ENCODE results near the gene DNAJC10.
A peak's percentile ranks its signal among the peaks of the same experiment; 100 is the strongest.
"Not testable (repeated sequence)": the region's sequence is repeated elsewhere in the genome, so short reads cannot be mapped to it uniquely, and the experiment has no call there.

The DNAJC10 gene

DNA sequence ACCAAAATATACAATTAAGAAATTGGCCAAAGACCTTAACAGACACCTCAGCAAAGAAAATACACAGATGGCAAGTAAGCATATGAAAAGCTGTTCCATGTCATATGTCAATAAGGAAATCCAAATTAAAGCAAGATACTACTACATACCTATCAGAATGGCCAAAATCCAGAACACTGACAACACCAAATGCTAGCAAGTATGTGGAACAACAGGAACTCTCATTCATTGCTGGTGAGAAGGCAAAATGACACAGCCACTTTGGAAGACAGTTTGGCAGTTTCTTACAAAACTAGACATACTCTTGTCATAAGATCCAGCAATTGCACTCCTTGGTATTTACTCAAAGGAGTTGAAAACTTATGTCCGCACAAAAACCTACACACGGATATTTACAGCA, 20.3 kb upstream of the DNAJC10 start:
- H3K4me3 ChIP-seq (ENCODE audit: low read depth, low read length) = no peak overlapping the region
- no peaks in the 10 kb centered on the region for H3K4me1 ChIP-seq (ENCODE audit: control insufficient read depth, insufficient read depth, low read length)
- no peaks in the 10 kb centered on the region for H3K9me3 ChIP-seq (ENCODE audit: control insufficient read depth, insufficient read depth, low read length)
- H3K36me3 ChIP-seq (ENCODE audit: control insufficient read depth, insufficient read depth, low read length) = no peaks in the 10 kb centered on the region
- no peak overlapping the region for H3K27ac ChIP-seq (ENCODE audit: low read depth, low read length)
- H3K9ac ChIP-seq (ENCODE audit: low read depth, low read length) = no peak overlapping the region
- no peaks in the 10 kb centered on the region for H3K27me3 ChIP-seq (ENCODE audit: control insufficient read depth, insufficient read depth, low read length)

- H3K9ac ChIP-seq (ENCODE audit: low read depth, low read length) = no peak overlapping the region
- no peaks in the 10 kb centered on the region for H3K9me3 ChIP-seq (ENCODE audit: control insufficient read depth, insufficient read depth, low read length)
- H3K4me1 ChIP-seq (ENCODE audit: control insufficient read depth, insufficient read depth, low read length) = no peaks in the 10 kb centered on the region
- no peak overlapping the region for H3K27ac ChIP-seq (ENCODE audit: low read depth, low read length)
- no peak overlapping the region for H3K4me3 ChIP-seq (ENCODE audit: low read depth, low read length)
- H3K36me3 ChIP-seq (ENCODE audit: control insufficient read depth, insufficient read depth, low read length) = no peaks in the 10 kb centered on the region
- H3K27me3 ChIP-seq (ENCODE audit: control insufficient read depth, insufficient read depth, low read length) = no peaks in the 10 kb centered on the region
These were observed 17.4 kb upstream of the DNAJC10 start for GRCh38 chr2:182698671-182699070.

- no peaks in the 10 kb centered on the region for H3K4me1 ChIP-seq (ENCODE audit: control insufficient read depth, insufficient read depth, low read length)
- H3K27me3 ChIP-seq (ENCODE audit: control insufficient read depth, insufficient read depth, low read length) = no peaks in the 10 kb centered on the region
- H3K4me3 ChIP-seq (ENCODE audit: low read depth, low read length) = no peak overlapping the region
- H3K9me3 ChIP-seq (ENCODE audit: control insufficient read depth, insufficient read depth, low read length) = no peaks in the 10 kb centered on the region
- no peak overlapping the region for H3K27ac ChIP-seq (ENCODE audit: low read depth, low read length)
- no peak overlapping the region for H3K9ac ChIP-seq (ENCODE audit: low read depth, low read length)
- H3K36me3 ChIP-seq (ENCODE audit: control insufficient read depth, insufficient read depth, low read length) = no peaks in the 10 kb centered on the region
These were observed 10.3 kb upstream of the DNAJC10 start for GRCh38 chr2:182705761-182706160.

GRCh38 chr2:182706751-182707150, 9.3 kb upstream of the DNAJC10 start:
- H3K9me3 ChIP-seq (ENCODE audit: control insufficient read depth, insufficient read depth, low read length) = no peaks in the 10 kb centered on the region
- no peaks in the 10 kb centered on the region for H3K36me3 ChIP-seq (ENCODE audit: control insufficient read depth, insufficient read depth, low read length)
- no peak overlapping the region for H3K4me3 ChIP-seq (ENCODE audit: low read depth, low read length)
- no peak overlapping the region for H3K9ac ChIP-seq (ENCODE audit: low read depth, low read length)
- no peaks in the 10 kb centered on the region for H3K27me3 ChIP-seq (ENCODE audit: control insufficient read depth, insufficient read depth, low read length)
- no peak overlapping the region for H3K27ac ChIP-seq (ENCODE audit: low read depth, low read length)
- no peaks in the 10 kb centered on the region for H3K4me1 ChIP-seq (ENCODE audit: control insufficient read depth, insufficient read depth, low read length)

DNA sequence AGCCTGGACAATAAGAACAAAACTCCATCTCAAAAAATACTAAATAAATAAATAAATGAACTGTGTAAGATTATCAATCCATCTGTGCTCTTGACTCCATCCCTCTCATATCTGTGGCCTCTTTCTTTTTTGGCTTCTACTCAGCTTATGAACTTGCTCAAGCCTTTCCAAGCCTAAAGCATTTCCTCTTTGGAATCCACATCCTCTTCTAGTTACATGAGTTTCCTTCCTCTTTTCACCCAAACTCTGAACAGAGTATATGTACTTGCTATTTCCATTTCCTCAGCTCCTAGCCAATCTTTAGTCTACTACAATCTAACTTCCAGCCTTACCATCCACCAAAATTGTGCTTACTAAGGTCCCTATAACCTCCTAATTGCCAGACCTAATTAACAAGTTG, 2.5 kb upstream of the DNAJC10 start:
- Histone ChIP-seq H3K27me3 (ENCODE audit: control insufficient read depth, insufficient read depth, low read length) (no peaks in the 10 kb centered on the region), H3K36me3 (ENCODE audit: control insufficient read depth, insufficient read depth, low read length) (peaks cover 12% of the 10 kb centered on the region), H3K4me3 (ENCODE audit: low read depth, low read length) (no peak overlapping the region), H3K4me1 (ENCODE audit: control insufficient read depth, insufficient read depth, low read length) (peaks cover 12% of the 10 kb centered on the region), H3K9ac (ENCODE audit: low read depth, low read length) (no peak overlapping the region), H3K9me3 (ENCODE audit: control insufficient read depth, insufficient read depth, low read length) (no peaks in the 10 kb centered on the region), H3K27ac (ENCODE audit: low read depth, low read length) (no peak overlapping the region)

GRCh38 chr2:182715121-182715891, 751 bp upstream of the DNAJC10 start:
- no peaks in the 10 kb centered on the region for H3K9me3 ChIP-seq (ENCODE audit: control insufficient read depth, insufficient read depth, low read length)
- H3K27me3 ChIP-seq (ENCODE audit: control insufficient read depth, insufficient read depth, low read length) = no peaks in the 10 kb centered on the region
- peak overlapping the region; percentile 88 for H3K9ac ChIP-seq (ENCODE audit: low read depth, low read length)
- peak overlapping the region; percentile 93 for H3K4me3 ChIP-seq (ENCODE audit: low read depth, low read length)
- peak overlapping the region; percentile 89 for H3K27ac ChIP-seq (ENCODE audit: low read depth, low read length)
- H3K4me1 ChIP-seq (ENCODE audit: control insufficient read depth, insufficient read depth, low read length) = peaks cover 12% of the 10 kb centered on the region
- peaks cover 29% of the 10 kb centered on the region for H3K36me3 ChIP-seq (ENCODE audit: control insufficient read depth, insufficient read depth, low read length)

DNA sequence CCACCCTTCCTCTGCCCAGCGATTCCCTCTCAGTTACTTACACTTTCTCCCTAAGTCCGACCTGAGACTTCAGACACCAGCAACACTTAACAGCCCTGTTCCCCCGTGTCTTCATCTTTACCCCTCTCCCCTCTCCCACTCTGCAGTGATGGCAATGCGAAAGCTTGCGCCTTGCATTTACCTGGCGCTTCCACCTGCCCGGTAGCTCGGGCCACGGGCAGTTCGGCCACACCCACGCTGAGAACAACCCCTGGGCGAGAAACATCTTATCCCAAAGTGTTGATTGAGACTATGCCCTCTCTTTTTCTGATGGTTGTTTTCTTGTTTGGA, 558 bp downstream of the DNAJC10 start:
- H3K9ac ChIP-seq (ENCODE audit: low read depth, low read length) = peak overlapping the region; percentile 88
- H3K9me3 ChIP-seq (ENCODE audit: control insufficient read depth, insufficient read depth, low read length) = no peaks in the 10 kb centered on the region
- peak overlapping the region; percentile 89 for H3K27ac ChIP-seq (ENCODE audit: low read depth, low read length)
- H3K36me3 ChIP-seq (ENCODE audit: control insufficient read depth, insufficient read depth, low read length) = peaks cover 42% of the 10 kb centered on the region
- H3K4me1 ChIP-seq (ENCODE audit: control insufficient read depth, insufficient read depth, low read length) = peaks cover 12% of the 10 kb centered on the region
- H3K27me3 ChIP-seq (ENCODE audit: control insufficient read depth, insufficient read depth, low read length) = no peaks in the 10 kb centered on the region
- H3K4me3 ChIP-seq (ENCODE audit: low read depth, low read length) = peak overlapping the region; percentile 93

- Histone ChIP-seq H3K4me1 (ENCODE audit: control insufficient read depth, insufficient read depth, low read length) (peaks cover 12% of the 10 kb centered on the region), H3K9me3 (ENCODE audit: control insufficient read depth, insufficient read depth, low read length) (no peaks in the 10 kb centered on the region), H3K27ac (ENCODE audit: low read depth, low read length) (no peak overlapping the region), H3K4me3 (ENCODE audit: low read depth, low read length) (peak overlapping the region; percentile 93), H3K27me3 (ENCODE audit: control insufficient read depth, insufficient read depth, low read length) (no peaks in the 10 kb centered on the region), H3K36me3 (ENCODE audit: control insufficient read depth, insufficient read depth, low read length) (peaks cover 50% of the 10 kb centered on the region), H3K9ac (ENCODE audit: low read depth, low read length) (no peak overlapping the region)
These were observed 1.4 kb downstream of the DNAJC10 start for GRCh38 chr2:182717416-182717815.

DNA sequence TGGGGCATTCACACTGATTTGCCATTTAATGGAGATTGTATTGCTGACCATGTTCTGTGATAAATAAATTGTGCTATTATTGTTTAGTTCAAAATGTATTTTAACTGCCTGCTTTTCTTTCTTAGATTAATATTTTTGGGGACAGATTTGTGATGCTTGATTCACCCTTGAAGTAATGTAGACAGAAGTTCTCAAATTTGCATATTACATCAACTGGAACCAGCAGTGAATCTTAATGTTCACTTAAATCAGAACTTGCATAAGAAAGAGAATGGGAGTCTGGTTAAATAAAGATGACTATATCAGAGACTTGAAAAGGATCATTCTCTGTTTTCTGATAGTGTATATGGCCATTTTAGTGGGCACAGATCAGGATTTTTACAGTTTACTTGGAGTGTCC, 1.8 kb downstream of the DNAJC10 start:
- no peak overlapping the region for H3K27ac ChIP-seq (ENCODE audit: low read depth, low read length)
- no peaks in the 10 kb centered on the region for H3K9me3 ChIP-seq (ENCODE audit: control insufficient read depth, insufficient read depth, low read length)
- H3K27me3 ChIP-seq (ENCODE audit: control insufficient read depth, insufficient read depth, low read length) = no peaks in the 10 kb centered on the region
- H3K4me1 ChIP-seq (ENCODE audit: control insufficient read depth, insufficient read depth, low read length) = peaks cover 12% of the 10 kb centered on the region
- H3K9ac ChIP-seq (ENCODE audit: low read depth, low read length) = no peak overlapping the region
- peaks cover 54% of the 10 kb centered on the region for H3K36me3 ChIP-seq (ENCODE audit: control insufficient read depth, insufficient read depth, low read length)
- H3K4me3 ChIP-seq (ENCODE audit: low read depth, low read length) = peak overlapping the region; percentile 93; the same call in 1 of the 2 replicates

DNA sequence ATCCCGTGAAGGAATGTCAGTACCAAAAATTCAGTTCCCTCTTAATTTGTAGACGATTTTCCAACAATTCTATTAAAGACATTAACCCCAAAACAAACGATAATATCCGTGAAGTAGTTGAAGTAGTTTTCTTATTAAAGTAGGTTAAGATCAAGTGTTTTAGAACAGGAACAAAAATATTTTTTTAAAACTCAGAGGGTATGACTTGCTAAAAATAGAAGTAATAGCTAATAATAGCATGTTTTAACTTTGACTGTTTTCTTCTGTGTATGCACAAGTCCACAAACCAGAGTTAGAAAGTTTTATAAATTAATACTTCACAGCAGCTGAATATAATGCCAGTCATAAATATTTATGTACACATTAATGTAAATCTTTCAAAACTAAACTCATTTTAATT, 2.4 kb downstream of the DNAJC10 start:
- Histone ChIP-seq H3K4me3 (ENCODE audit: low read depth, low read length) (no peak overlapping the region), H3K27me3 (ENCODE audit: control insufficient read depth, insufficient read depth, low read length) (no peaks in the 10 kb centered on the region), H3K9me3 (ENCODE audit: control insufficient read depth, insufficient read depth, low read length) (no peaks in the 10 kb centered on the region), H3K36me3 (ENCODE audit: control insufficient read depth, insufficient read depth, low read length) (peaks cover 60% of the 10 kb centered on the region), H3K4me1 (ENCODE audit: control insufficient read depth, insufficient read depth, low read length) (peaks cover 12% of the 10 kb centered on the region), H3K27ac (ENCODE audit: low read depth, low read length) (no peak overlapping the region), H3K9ac (ENCODE audit: low read depth, low read length) (no peak overlapping the region)

GRCh38 chr2:182719116-182719515, 3.1 kb downstream of the DNAJC10 start:
- not testable (repeated sequence) for H3K27me3 ChIP-seq (ENCODE audit: control insufficient read depth, insufficient read depth, low read length); H3K9ac ChIP-seq (ENCODE audit: low read depth, low read length); H3K27ac ChIP-seq (ENCODE audit: low read depth, low read length); H3K9me3 ChIP-seq (ENCODE audit: control insufficient read depth, insufficient read depth, low read length); H3K4me3 ChIP-seq (ENCODE audit: low read depth, low read length)
- peaks cover 67% of the 10 kb centered on the region for H3K36me3 ChIP-seq (ENCODE audit: control insufficient read depth, insufficient read depth, low read length)
- peaks cover 12% of the 10 kb centered on the region for H3K4me1 ChIP-seq (ENCODE audit: control insufficient read depth, insufficient read depth, low read length)

Measured in HUES48 (cell line).